HG03095 (cell line): Measurements from ENCODE around the gene BHMT.

Experiments
- ATAC-seq: cut with Tn5 transposase; IDR thresholded peaks from one replicate; pipeline ENCODE4 v1.9.1; 2021; ENCODE audit warnings: moderate library complexity; ENCODE audit not compliant: unreplicated experiment

BHMT gene, protein sequence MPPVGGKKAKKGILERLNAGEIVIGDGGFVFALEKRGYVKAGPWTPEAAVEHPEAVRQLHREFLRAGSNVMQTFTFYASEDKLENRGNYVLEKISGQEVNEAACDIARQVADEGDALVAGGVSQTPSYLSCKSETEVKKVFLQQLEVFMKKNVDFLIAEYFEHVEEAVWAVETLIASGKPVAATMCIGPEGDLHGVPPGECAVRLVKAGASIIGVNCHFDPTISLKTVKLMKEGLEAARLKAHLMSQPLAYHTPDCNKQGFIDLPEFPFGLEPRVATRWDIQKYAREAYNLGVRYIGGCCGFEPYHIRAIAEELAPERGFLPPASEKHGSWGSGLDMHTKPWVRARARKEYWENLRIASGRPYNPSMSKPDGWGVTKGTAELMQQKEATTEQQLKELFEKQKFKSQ

DNA sequence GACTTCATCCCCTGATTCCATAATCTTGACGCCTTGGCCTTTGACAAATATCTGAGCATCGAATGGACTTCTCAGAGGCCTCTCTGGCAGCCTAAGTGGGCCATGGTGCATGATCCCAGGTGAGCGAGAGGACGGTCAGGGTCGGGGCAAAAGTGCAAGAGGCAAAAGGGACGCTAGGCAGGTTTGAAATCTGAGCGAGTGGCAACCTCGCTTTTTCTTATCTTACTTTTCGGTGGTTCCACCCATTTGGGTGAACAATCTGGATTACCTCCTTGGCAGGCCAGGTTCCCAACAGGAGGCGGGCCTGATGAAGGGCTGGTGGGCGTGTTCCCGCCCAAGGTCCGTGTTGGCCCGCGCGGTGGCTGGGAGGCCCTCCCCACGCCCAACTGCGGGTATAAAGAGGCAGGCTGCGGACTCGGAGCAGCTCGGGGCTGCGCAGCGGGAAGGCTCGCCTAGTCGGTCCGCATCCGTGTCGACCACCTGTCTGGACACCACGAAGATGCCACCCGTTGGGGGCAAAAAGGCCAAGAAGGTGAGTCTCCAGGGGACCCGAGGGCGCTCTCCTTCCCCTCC is at the start of gene BHMT:
Gene BHMT, plus strand, starts transcription at position 423 of the 573 bp plus-strand sequence. Its CDS starts 77 bp downstream, at position 500.
- ATAC-seq, result no peak

DNA sequence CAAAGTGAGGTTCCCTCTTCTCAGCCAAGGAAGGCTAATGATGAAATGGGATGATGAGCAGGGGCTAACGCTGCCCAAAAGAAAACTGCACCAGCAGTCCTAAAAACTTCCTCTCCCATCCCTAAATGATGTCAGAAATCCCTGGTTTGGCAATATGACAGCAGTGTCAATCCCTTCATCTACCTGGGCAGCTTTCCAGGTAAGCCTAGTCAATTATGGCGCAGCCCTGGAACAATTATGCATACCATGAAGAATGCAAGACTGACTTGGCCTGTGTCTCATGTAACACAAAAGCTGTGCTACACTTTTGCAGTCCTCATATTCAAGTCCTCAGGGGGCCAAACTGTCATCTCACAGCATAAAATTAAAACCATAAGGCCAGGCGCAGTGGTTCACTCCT is 49.2 kb upstream of the BHMT start:
- ATAC-seq, result no peak

DNA sequence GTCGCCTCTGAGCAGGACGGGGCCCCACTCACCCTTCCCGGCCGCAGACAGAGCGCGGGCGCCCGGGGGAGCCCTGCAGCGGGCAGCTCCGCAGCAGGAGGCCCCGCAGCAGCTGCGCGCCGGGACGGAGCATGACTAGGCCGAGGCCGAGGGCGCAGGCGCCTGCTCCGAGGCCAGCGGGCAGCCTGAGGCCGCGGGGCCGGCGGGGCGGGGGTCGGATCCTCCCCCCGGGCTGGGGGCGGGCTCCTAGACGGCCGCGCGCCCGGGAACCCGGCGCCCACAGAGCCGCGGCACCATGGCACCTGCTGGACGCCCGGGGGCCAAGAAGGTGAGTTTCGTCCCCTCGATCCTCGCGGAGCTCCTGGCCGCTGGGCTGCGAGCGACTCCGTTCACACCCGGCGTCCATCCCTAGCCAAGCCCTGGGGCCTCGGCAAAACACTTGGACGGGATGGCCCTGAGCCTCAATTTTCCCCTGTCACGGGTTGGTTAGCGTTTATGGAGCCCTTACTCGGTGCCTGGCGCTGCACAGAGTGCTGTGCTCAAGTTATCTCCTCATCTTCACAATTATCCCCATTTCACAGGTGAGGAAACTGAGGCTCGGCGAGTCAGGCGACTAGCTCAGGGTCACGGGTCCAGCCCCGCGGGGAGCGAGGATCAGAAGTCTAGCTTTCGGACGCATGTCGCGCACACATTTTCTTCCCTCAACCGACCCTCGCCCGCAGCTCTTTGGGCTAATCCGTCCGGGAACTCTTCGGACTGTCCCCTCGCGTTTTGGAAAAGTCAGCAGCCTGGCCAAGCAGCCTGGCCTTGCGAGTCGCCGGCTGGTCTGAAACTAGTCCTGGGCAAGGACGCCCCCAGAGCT is 41.9 kb upstream of the BHMT start, which contains the start of the genes BHMT2 and DMGDH:
Gene BHMT2, plus strand, starts transcription at position 280 of the 862 bp plus-strand sequence. Its CDS starts 16 bp downstream, at position 296.
Gene DMGDH, minus strand, starts transcription at position 187 of the 862 bp plus-strand sequence. Its CDS starts 54 bp downstream, at position 133.
- ATAC-seq, result no peak

DNA sequence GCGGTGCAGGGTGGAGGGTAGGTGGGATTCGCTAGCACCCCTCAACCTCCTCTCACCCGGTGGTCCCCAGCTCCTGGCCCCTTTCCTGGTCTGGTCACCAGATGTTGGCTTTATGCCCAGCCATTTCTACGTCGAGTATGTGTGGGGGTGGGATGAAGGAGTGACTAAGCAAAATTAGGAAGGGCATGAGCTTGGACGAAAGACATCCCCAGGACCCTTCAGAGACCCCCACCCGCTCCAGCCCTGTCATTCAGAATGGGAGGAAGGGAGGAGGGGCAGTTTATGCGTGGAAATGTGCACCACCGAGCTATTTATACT is 41.3 kb upstream of the BHMT start:
- no peak for ATAC-seq

DNA sequence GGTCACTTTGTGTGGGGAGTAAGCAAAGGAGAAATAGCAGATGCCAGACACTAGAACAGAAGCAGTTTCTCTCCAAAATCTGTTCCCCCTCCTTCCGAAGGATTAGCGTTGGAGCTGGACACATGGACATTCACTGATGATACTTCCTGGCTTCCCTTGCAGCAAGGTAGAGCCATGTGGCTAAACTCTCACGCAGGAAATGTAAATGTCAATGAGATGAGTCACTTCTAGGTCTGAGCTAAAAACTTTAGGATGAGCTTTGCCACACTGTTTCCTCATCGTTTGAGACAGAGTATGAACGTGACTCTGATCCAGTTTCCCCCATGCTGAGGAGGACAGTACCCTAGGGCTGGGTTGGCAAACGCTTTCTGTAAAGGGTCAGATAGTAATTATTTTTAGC is 37.0 kb upstream of the BHMT start:
- no peak for ATAC-seq

DNA sequence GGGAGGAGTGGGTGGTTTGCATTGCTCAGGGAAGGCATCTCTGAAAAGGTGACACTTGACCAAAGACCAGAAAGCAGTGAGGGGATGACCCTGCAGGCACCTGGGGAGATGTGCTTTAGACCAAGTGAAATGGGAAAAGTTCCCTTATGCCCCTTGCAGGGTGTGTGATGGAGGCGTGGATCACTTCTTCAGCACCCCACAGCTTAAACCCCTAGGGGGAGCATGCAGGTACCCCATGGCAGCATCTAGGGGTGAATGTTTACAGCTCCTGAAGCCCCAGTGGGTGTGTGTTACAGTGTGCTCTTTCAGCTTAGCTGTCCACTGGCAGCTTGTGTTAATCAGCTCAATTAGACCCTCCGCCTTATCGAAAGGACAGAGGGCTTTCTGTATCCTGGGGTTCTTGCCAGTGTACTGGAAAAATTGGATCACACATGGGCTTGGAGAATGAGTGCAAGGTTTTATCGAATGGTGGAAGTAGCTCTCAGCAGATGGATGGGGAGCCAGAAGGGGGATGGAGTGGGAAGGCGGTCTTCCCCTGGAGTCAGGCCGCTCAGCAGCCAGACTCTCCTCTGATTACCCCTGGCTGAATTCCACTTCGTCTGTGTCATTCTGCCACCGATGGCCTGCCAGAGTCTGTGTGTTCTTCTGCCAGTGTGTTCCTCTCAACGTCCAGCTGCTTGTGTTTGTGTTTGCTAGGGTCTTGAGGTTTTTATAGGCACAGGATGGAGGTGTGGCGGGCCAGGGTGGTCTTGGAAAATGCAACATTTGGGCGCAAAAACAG is 35.8 kb upstream of the BHMT start:
- ATAC-seq, result no peak

DNA sequence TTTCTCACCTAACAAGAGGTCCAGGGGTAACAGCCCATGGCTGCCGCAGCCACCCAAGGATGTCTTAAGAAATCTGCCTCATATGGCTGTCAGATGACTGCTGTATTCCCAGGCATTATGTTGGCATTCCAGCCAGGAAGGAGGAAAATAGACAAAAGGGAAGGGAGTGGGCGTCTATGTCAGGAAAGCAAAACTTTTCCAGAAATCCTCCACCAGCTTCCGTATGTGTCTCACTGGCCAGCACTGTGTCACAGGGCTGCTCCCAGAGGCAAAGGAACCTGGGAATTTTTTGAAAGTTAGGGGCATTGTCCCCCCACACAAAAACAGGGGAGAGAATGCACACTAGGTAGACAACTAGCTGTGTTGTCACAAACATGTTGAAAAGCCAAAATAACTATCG is 34.8 kb upstream of the BHMT start:
- no peak for ATAC-seq

DNA sequence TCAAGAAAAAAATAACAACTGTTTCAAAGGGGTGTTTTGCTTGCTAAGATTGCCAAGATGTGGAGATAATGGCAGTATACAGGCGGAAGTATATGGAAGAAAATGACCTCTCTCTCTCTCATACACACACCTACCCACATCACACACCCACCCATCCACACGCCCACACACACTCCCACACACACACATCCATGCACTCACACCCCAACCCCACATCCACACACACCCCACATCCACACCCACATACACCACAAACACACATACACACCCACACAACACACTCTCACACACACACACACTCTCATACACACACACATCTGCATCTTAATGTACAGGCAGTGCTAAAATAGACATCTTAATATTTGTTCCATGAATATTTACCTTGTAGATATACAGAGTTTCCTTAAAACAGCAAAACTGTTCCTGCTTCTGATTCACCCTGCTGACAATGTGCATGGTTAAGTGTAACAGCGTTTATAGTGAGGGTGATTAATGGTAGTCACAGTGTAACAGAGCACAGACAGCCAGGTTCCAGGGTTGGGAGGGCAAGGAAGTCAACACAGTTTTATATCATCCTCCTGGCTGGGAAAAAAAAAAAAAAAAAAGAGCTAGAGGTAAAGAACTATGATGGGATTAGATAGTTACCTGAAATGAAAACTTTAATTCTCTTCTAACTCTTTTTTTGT is 33.8 kb upstream of the BHMT start:
- ATAC-seq, result no peak

DNA sequence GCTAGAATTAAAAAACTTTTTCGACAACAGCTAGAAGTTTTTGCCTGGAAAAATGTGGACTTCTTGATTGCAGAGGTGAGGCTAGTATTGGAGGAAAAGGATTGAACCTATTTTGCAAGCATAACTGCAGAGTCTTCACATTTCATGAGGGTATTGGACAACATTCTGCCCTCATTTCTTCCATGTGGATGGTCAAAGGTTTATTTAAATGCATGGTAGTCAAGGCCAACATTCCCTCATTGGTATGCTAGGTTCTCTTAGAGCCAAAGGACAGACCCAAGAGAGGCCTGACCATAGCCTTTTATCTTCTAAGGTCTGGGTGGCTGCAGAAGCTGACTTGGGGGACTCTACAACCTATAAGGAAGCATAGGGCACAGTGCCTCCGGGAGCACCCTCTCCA is 30.8 kb upstream of the BHMT start:
- no peak for ATAC-seq

DNA sequence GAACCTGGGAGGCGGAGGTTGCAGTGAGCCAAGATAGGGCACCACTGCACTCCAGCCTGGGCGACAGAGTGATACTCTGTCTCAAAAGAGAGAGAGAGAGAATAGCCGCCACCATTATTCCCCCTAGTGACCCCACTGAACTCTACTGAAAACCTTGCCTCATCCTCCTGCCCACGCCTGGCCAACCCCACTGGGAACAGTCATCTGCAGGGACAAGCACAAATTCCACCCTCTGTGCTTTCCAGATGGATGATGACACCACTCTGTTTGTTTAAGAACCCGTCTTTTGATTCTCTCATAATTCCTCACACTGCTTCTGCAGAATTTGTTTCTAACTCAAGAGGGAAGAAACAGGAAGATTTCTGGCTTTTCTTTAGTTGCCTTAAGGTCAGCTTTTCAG is 29.8 kb upstream of the BHMT start:
- ATAC-seq, result no peak

DNA sequence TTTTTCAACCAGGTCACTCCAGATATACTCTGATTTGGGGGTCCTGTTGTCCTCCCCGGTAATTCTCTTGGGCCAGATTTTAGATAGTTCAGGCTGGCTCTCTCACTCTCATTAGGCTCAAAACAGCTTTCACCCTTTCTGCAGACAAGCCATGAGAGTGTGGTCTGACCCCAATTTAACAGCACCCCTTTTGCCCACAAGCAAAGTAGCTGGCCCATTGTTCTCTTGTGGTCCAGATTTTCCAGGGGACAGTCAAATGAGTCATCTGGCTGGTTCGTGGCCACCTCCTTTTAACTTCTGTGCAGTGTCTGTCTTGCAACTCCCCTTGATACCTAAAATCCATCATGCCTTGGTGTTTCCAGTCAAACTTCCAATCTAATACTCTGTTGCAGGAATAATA is 25.5 kb upstream of the BHMT start:
- no peak for ATAC-seq

DNA sequence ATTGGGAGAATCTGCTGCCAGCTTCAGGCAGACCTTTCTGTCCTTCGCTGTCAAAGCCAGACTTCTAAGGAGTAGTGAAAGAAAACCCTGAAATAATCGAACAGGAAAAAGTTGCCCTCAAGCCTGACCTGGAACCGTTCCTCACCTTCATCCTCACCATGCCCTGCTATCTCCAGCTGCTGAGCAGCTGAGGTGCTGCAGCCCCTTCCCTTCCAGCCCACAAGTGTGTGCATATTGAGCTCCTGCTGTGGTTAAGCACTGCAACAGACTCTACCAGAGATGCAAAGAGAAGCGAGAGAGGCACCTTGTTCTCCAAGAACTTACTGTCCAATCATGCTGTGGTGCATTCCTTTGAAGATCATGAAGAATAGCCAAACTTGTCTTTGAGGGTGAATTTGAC is 23.1 kb upstream of the BHMT start:
- ATAC-seq, result no peak

DNA sequence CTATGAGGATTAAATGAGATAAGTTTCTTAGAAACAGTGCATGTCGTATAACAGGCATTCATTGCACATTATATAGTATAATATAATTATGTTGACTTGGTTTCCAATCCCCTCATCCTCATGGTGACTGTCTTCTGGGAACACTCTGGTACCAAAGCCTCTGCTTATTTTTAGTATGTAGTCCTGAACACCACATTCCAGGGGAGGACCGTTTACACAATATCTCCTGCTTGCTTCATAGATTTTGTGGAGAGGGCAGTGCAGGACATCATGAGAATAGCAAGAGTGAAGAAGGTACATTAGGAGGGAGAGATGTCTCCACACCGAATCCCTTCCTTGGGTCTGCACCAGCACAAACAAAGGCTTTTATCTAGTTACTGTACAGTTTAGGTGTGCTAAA is 20.5 kb upstream of the BHMT start:
- no peak for ATAC-seq

DNA sequence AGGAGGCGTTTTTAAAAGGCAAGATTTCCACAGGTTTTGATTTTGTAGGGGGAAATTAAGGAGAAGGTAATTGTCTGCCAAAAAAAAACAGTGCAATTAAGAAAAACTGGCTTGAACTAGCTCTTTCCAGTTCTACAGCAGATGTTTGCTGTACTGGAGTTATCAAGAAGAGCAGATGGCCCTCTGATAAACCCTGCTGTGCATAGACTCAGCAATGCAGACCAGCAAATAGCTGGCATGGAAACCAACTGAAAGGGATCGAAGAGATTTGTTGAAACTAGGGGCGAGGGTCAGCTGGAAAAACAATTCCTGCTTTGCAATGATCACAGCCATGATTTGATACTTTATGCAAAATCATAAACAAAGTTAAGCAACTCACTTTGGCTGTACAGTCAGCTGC is 17.8 kb upstream of the BHMT start:
- ATAC-seq, result no peak

DNA sequence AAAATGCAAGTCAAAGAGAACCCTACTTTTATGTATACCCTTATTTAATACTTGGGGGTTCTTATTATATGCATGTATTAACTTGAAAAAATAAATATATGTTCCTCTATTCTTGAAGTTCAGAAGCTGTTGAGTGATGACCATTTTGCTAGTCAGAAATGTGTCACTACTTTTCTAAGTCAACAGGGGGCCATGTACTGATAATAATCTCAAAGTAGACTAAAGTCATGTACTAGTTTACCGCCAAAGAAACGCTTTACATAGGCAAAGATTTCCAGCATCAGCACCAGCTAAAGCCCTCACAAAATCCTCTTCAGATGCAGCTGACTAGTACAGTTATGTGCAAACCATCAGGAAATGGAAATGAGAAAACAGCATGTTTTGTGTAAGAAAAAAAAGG is 5.7 kb upstream of the BHMT start:
- ATAC-seq, result no peak

DNA sequence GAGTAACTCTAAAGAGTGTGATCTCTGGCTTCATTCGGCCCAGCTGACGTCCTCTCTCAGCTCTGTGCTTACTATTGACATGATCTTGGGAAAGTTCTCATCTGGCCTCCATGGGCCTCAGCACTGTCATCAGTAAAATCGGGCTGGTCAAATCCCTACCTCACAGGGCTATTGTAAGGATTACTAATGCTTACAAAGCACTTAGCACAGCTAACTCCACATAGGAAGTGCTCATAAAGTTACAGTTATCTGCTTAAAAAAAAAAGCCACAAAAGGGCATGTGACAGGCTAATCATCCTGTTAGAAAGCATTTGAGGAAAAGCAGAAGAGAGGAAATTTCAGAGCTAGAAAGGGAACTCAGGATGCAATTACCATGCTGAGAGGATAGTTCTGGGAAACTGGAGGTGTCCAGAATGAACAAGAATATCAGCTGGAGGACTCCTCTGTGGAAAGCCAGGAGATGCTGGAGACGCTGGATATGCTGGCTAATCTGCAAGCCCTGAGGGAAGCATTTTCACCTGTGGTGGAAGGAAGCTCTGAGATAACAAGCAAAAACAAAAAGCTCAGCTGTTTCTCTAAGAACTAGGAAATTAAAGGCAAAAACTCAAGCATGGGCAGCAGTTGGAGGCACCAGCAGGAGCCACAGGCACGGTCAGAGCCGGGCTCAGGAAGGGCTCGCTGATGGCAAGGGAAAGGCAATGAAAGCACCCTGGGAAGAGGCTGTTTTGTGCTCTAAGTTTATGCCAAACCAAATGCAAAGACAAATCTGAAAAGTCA is 4.4 kb upstream of the BHMT start:
- no peak for ATAC-seq

DNA sequence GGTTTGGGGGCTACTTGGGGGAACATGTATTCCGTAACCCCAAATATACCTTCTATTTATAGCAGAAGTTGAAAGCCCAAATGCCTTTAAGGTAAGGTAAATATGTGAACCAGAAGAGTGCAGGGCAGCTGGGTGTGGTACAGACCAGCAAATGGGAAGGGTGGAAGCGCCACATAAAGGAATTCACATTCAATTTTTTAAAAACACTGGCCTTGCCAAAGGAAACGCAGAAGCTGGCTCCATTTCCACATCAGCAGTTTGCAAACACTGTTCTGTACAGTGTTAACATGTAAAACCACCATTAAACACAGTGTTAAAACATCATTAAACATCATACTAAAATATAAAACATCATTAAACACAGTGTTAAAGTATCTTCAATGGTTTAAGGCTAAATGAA is 3.5 kb upstream of the BHMT start:
- no peak for ATAC-seq

DNA sequence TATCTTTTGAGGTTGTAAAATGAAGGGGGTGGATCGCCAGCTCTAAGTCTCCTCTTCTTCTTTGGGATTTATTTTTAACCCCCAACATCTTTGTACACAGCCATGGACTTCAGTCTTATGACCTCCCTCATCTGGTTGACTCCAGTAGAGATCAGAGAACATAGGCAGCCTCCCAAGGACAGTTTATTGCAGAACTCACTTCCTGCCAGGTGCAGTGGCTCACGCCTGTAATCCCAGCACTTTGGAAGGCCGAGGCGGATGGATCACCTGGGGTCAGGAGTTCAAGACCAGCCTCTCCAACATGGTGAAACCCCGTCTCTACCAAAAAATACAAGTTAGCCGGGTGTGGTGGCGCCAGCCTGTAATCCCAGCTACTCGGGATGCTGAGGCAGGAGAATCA is 2.8 kb upstream of the BHMT start:
- no peak for ATAC-seq
